GM12878 (cell line): ENCODE measurements around the gene PLAC8. TPM values are rescaled to one million over a fixed set of nuclear protein-coding genes. Genes with fewer than 3 reads are reported as not detected.
A peak's percentile ranks its signal among the peaks of the same experiment; 100 is the strongest.

Experiments used
- BCL11A ChIP-seq: IDR thresholded peaks from 2 replicates; pipeline ENCODE4 v1.6.1; 2011; ENCODE audit warnings: low read depth, low read length
- CEBPB ChIP-seq, 2 experiments: fragments of 150-350 bp in 1 of 2; IDR thresholded peaks; 2 replicates each; pipeline ENCODE4 v1.6.1; 2012 to 2014; ENCODE audit warnings: low read depth in 2 of 2, low read length in 2 of 2, borderline replicate concordance in 1 of 2, inconsistent platforms in 1 of 2
- CREB1 ChIP-seq: IDR thresholded peaks from 2 replicates; pipeline ENCODE4 v1.6.1; 2012; ENCODE audit warnings: low read depth, mild to moderate bottlenecking, inconsistent platforms
- E4F1 ChIP-seq: fragments of 450-650 bp; IDR thresholded peaks from 2 replicates; pipeline ENCODE4 v1.6.1; 2018; ENCODE audit warnings: borderline replicate concordance, mild to moderate bottlenecking; ENCODE audit not compliant: partially characterized antibody
- MEF2B ChIP-seq: fragments of 450-650 bp; IDR thresholded peaks from 2 replicates; pipeline ENCODE4 v1.6.1; 2018; ENCODE audit warnings: mild to moderate bottlenecking, moderate library complexity; ENCODE audit not compliant: partially characterized antibody, poor library complexity, severe bottlenecking
- NFIC ChIP-seq: IDR thresholded peaks from 2 replicates; pipeline ENCODE4 v1.6.1; 2012; ENCODE audit warnings: low read depth, mild to moderate bottlenecking, inconsistent platforms, low read length, moderate library complexity
- NFYA ChIP-seq: IDR thresholded peaks from 2 replicates; pipeline ENCODE4 v1.6.1; 2011; ENCODE audit warnings: low read depth, mild to moderate bottlenecking, low read length, improper control_type of control experiment, borderline replicate concordance
- POLR2AphosphoS5 ChIP-seq: IDR thresholded peaks from 2 replicates; pipeline ENCODE4 v1.6.1; 2011; ENCODE audit warnings: mild to moderate bottlenecking, low read length, inconsistent platforms
- RAD21 ChIP-seq: IDR thresholded peaks from 2 replicates; pipeline ENCODE4 v1.6.1; 2011; ENCODE audit warnings: mild to moderate bottlenecking, low read depth, low read length, moderate library complexity; ENCODE audit not compliant: insufficient read depth
- RCOR1 ChIP-seq: conservative IDR thresholded peaks from 2 replicates; pipeline ENCODE4 v1.6.1; 2012; ENCODE audit warnings: low read depth, low read length, improper control_type of control experiment
- SMAD1 ChIP-seq: fragments of 450-650 bp; IDR thresholded peaks from 2 replicates; pipeline ENCODE4 v1.6.1; 2018; ENCODE audit warnings: mild to moderate bottlenecking, low read depth; ENCODE audit not compliant: partially characterized antibody
- TARDBP ChIP-seq: IDR thresholded peaks from 2 replicates; pipeline ENCODE4 v1.6.1; 2016; ENCODE audit warnings: borderline replicate concordance
- ZBED1 ChIP-seq: IDR thresholded peaks from 2 replicates; pipeline ENCODE4 v1.6.1; 2016; ENCODE audit warnings: borderline replicate concordance
- ZNF592 ChIP-seq: fragments of 450-650 bp; IDR thresholded peaks from 2 replicates; pipeline ENCODE4 v1.6.1; 2017; ENCODE audit warnings: mild to moderate bottlenecking, moderate library complexity
- polyA plus RNA-seq, 11 experiments: library from polyadenylated mRNA; depleted of rRNA in 4 of 11; unstranded in 6 of 11; stranded (reverse) in 5 of 11; fragments of >200 nt; fragmentation: Nextera tagmentation in 4 of 11; fragmentation: Illumina TruSeq in 1 of 11; extraction: Ambion mirVana in 4 of 11; extraction: Trizol in 1 of 11; gene quantifications; 1 replicate in 1 of 11; 2 replicates in 10 of 11; pipeline versions ENCODE4 v1.2.1 to v1.2.3, GENCODE V29; 2011 to 2016; ENCODE audit warnings: inconsistent platforms in 2 of 11, missing spikeins in 2 of 11, low read depth in 1 of 11
- total RNA-seq, 4 experiments: library from RNA; depleted of rRNA in 3 of 4; stranded (reverse); fragments of >200 nt in 3 of 4; fragmentation: Illumina TruSeq in 1 of 4; extraction: Trizol in 1 of 4; gene quantifications; 2 replicates each; pipeline versions ENCODE4 v1.2.1 to v1.2.3, GENCODE V29; 2013 to 2021
- TF ChIP-seq, protein P1 (sequence below): fragments of 150-350 bp; IDR thresholded peaks from 2 replicates; pipeline ENCODE4 v1.6.1; 2016; ENCODE audit warnings: low read depth, low read length
- TF ChIP-seq, protein P2 (sequence below): fragments of 150-350 bp; IDR thresholded peaks from 2 replicates; pipeline ENCODE4 v1.6.1; 2014; ENCODE audit warnings: mild to moderate bottlenecking, low read depth, low read length
- TF ChIP-seq, protein P3 (sequence below): IDR thresholded peaks from 2 replicates; pipeline ENCODE4 v1.6.1; 2011; ENCODE audit warnings: borderline replicate concordance, low read depth, mild to moderate bottlenecking, moderate library complexity, low read length; ENCODE audit not compliant: insufficient read depth, poor library complexity, severe bottlenecking

The PLAC8 gene
- total and polyA plus RNA-seq, 10 of the 15 experiments (the other 5 are each of a cell fraction or from before 2014, with no cell fraction given): 214 to 841 (median 348) TPM

GRCh38 chr4:83114576-83114975 is at the start of gene PLAC8 (continued):
- TF ChIP-seq, protein P1, sequence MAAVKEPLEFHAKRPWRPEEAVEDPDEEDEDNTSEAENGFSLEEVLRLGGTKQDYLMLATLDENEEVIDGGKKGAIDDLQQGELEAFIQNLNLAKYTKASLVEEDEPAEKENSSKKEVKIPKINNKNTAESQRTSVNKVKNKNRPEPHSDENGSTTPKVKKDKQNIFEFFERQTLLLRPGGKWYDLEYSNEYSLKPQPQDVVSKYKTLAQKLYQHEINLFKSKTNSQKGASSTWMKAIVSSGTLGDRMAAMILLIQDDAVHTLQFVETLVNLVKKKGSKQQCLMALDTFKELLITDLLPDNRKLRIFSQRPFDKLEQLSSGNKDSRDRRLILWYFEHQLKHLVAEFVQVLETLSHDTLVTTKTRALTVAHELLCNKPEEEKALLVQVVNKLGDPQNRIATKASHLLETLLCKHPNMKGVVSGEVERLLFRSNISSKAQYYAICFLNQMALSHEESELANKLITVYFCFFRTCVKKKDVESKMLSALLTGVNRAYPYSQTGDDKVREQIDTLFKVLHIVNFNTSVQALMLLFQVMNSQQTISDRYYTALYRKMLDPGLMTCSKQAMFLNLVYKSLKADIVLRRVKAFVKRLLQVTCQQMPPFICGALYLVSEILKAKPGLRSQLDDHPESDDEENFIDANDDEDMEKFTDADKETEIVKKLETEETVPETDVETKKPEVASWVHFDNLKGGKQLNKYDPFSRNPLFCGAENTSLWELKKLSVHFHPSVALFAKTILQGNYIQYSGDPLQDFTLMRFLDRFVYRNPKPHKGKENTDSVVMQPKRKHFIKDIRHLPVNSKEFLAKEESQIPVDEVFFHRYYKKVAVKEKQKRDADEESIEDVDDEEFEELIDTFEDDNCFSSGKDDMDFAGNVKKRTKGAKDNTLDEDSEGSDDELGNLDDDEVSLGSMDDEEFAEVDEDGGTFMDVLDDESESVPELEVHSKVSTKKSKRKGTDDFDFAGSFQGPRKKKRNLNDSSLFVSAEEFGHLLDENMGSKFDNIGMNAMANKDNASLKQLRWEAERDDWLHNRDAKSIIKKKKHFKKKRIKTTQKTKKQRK: no peak
- TF ChIP-seq E4F1 (no peak), MEF2B (no peak), POLR2AphosphoS5 (peak; percentile 95), BCL11A (no peak), ZNF592 (no peak), CEBPB (IDR thresholded peaks at IDR 0.05; ENCODE audit: borderline replicate concordance in 1 of 2, low read depth in 2 of 2, low read length in 2 of 2) (no peak), NFIC (0 out of 2 replicates have a peak, but pooled peaks have one; percentile 42), TARDBP (no peak), ZBED1 (no peak), SMAD1 (peak; percentile 59), CREB1 (no peak), RCOR1 (no peak), RAD21 (no peak), NFYA (no peak)
- TF ChIP-seq, protein P2, sequence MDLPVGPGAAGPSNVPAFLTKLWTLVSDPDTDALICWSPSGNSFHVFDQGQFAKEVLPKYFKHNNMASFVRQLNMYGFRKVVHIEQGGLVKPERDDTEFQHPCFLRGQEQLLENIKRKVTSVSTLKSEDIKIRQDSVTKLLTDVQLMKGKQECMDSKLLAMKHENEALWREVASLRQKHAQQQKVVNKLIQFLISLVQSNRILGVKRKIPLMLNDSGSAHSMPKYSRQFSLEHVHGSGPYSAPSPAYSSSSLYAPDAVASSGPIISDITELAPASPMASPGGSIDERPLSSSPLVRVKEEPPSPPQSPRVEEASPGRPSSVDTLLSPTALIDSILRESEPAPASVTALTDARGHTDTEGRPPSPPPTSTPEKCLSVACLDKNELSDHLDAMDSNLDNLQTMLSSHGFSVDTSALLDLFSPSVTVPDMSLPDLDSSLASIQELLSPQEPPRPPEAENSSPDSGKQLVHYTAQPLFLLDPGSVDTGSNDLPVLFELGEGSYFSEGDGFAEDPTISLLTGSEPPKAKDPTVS: no peak
- TF ChIP-seq, protein P3, sequence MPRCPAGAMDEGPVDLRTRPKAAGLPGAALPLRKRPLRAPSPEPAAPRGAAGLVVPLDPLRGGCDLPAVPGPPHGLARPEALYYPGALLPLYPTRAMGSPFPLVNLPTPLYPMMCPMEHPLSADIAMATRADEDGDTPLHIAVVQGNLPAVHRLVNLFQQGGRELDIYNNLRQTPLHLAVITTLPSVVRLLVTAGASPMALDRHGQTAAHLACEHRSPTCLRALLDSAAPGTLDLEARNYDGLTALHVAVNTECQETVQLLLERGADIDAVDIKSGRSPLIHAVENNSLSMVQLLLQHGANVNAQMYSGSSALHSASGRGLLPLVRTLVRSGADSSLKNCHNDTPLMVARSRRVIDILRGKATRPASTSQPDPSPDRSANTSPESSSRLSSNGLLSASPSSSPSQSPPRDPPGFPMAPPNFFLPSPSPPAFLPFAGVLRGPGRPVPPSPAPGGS: no peak
